ENCODE data around the gene FAM184B. TPM values are rescaled to one million over a fixed set of nuclear protein-coding genes. Genes with fewer than 3 reads are reported as not detected.

Gene FAM184B
- total RNA-seq, 1 experiment from 2014 or later = 0.17 TPM

DNA sequence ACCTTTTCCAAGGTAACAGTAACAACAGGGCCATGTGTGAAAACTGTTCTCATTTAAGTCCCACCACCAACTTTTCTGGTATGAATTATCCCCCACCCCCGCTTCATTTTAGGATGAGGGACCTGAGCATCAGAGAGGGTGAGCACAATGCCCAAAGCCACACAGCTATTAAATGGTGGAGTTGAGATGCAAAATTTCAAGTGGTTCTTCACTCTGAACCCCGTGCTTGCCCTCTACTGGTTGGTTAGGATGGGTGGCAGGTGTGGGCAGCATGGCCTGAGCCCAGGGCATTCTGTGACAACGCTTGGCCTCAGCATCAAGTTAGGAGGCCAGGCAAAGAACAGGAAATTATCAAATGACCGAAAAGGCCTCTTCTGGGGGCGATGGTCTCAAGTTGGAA lies 133.5 kb downstream of the FAM184B start:
- DNase-seq (ENCODE audit: low spot score) (no peak), ATAC-seq (peak; percentile 88)
- CTCF ChIA-PET = interaction anchor here (0.9 to 1.5 kb wide), 4 partner anchors 20 to 176 kb away, joined by 3 to 4 read pairs (median 3); partner anchors contain the start of gene QDPR
- Mint-ChIP-seq H3K36me3 (peaks cover 11% of the 10 kb centered on the region; the same call in 1 of the 2 replicates), H3K4me3 (no peak overlapping the region), H3K27me3 (ENCODE audit: low read depth) (peaks cover 23% of the 10 kb centered on the region), H3K27ac (no peak overlapping the region), H3K9me3 (peaks cover 24% of the 10 kb centered on the region), H3K4me1 (no peaks in the 10 kb centered on the region)
- POLR2A ChIA-PET = interaction anchor here (0.6 kb wide), 1 partner anchor 34 kb away, joined by 4 read pairs; no protein-coding TSS in a partner anchor
- TF ChIP-seq ZNF396 (CRISPR knock-in tag; IDR thresholded peaks at IDR 0.05; ENCODE audit: borderline replicate concordance) = no peak
- TF ChIP-seq OVOL2 (CRISPR knock-in tag; IDR thresholded peaks at IDR 0.05; ENCODE audit: borderline replicate concordance) = no peak
- TF ChIP-seq, protein P1, sequence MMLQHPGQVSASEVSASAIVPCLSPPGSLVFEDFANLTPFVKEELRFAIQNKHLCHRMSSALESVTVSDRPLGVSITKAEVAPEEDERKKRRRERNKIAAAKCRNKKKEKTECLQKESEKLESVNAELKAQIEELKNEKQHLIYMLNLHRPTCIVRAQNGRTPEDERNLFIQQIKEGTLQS (CRISPR knock-in tag; conservative IDR thresholded peaks at IDR 0.05) = no peak
- no peak for TF ChIP-seq ETV6 (CRISPR knock-in tag; IDR thresholded peaks at IDR 0.05)
- TF ChIP-seq, protein P2, sequence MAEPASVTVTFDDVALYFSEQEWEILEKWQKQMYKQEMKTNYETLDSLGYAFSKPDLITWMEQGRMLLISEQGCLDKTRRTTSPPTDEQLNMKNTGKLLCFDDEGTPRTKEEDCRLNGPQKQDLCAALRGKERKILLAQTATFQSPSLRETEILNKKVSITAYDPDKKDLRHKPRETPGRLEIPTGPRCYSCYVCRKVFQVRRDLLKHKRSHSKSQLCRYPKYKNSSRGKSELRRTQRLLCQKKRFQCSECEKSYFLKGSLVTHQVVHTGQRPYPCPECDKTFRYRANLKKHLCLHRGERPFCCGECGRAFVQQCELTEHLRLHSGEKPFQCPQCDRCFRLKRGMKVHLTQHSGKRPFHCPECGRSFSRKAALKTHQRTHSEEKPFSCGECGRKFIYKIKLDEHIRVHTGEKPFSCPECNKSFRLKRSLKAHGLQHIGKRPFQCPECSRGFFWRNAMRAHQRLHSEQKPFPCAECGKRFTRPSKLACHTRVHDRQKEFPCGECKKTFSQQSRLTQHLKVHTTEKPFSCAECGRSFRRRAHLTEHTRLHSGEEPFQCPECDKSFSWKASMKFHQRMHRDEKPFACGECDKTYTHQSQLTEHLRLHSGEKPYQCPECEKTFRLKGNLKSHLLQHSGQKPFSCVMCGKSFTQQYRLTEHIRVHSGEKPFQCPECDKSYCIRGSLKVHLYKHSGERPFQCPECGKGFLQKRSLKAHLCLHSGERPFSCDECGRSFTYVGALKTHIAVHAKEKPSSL (CRISPR knock-in tag; conservative IDR thresholded peaks at IDR 0.05) = no peak
- TF ChIP-seq FOXP1 (CRISPR knock-in tag; IDR thresholded peaks at IDR 0.05; ENCODE audit: borderline replicate concordance) = no peak
- TF ChIP-seq NFYB (CRISPR knock-in tag; conservative IDR thresholded peaks at IDR 0.05; ENCODE audit: low read depth) = no peak
- TF ChIP-seq, protein P3, sequence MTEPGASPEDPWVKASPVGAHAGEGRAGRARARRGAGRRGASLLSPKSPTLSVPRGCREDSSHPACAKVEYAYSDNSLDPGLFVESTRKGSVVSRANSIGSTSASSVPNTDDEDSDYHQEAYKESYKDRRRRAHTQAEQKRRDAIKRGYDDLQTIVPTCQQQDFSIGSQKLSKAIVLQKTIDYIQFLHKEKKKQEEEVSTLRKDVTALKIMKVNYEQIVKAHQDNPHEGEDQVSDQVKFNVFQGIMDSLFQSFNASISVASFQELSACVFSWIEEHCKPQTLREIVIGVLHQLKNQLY (CRISPR knock-in tag; IDR thresholded peaks at IDR 0.05) = no peak
- TF ChIP-seq, protein P4, sequence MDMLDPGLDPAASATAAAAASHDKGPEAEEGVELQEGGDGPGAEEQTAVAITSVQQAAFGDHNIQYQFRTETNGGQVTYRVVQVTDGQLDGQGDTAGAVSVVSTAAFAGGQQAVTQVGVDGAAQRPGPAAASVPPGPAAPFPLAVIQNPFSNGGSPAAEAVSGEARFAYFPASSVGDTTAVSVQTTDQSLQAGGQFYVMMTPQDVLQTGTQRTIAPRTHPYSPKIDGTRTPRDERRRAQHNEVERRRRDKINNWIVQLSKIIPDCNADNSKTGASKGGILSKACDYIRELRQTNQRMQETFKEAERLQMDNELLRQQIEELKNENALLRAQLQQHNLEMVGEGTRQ (CRISPR knock-in tag; IDR thresholded peaks at IDR 0.05) = no peak
- no peak for TF ChIP-seq ZNF232 (CRISPR knock-in tag; IDR thresholded peaks at IDR 0.05)
- TF ChIP-seq ZNF121 (CRISPR knock-in tag; IDR thresholded peaks at IDR 0.05) = no peak
- no peak for TF ChIP-seq RORB (CRISPR knock-in tag; IDR thresholded peaks at IDR 0.05)
- no peak for TF ChIP-seq KAT7 (CRISPR knock-in tag; IDR thresholded peaks at IDR 0.05; ENCODE audit: borderline replicate concordance)
- TF ChIP-seq, protein P5, sequence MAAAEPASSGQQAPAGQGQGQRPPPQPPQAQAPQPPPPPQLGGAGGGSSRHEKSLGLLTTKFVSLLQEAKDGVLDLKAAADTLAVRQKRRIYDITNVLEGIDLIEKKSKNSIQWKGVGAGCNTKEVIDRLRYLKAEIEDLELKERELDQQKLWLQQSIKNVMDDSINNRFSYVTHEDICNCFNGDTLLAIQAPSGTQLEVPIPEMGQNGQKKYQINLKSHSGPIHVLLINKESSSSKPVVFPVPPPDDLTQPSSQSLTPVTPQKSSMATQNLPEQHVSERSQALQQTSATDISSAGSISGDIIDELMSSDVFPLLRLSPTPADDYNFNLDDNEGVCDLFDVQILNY (CRISPR knock-in tag; IDR thresholded peaks at IDR 0.05) = no peak
- TF ChIP-seq, protein P6, sequence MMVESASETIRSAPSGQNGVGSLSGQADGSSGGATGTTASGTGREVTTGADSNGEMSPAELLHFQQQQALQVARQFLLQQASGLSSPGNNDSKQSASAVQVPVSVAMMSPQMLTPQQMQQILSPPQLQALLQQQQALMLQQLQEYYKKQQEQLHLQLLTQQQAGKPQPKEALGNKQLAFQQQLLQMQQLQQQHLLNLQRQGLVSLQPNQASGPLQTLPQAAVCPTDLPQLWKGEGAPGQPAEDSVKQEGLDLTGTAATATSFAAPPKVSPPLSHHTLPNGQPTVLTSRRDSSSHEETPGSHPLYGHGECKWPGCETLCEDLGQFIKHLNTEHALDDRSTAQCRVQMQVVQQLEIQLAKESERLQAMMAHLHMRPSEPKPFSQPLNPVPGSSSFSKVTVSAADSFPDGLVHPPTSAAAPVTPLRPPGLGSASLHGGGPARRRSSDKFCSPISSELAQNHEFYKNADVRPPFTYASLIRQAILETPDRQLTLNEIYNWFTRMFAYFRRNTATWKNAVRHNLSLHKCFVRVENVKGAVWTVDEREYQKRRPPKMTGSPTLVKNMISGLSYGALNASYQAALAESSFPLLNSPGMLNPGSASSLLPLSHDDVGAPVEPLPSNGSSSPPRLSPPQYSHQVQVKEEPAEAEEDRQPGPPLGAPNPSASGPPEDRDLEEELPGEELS (CRISPR knock-in tag; IDR thresholded peaks at IDR 0.05) = no peak
- TF ChIP-seq, protein P7, sequence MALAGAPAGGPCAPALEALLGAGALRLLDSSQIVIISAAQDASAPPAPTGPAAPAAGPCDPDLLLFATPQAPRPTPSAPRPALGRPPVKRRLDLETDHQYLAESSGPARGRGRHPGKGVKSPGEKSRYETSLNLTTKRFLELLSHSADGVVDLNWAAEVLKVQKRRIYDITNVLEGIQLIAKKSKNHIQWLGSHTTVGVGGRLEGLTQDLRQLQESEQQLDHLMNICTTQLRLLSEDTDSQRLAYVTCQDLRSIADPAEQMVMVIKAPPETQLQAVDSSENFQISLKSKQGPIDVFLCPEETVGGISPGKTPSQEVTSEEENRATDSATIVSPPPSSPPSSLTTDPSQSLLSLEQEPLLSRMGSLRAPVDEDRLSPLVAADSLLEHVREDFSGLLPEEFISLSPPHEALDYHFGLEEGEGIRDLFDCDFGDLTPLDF (CRISPR knock-in tag; IDR thresholded peaks at IDR 0.05) = no peak

All from WTC11 (cell line).